Panc1 (cell line): ENCODE data around the gene NRGN. TPM values are rescaled to one million over a fixed set of nuclear protein-coding genes. Genes with fewer than 3 reads are reported as not detected.

ENCODE experiments used
- ATAC-seq: fragments of 200-7000 bp; cut with Tn5 transposase; 2 replicates; pipeline ENCODE4 v1.9.1; 2020; ENCODE audit warnings: mild to moderate bottlenecking, moderate library complexity
- BruUV-seq: library from RNA; stranded (reverse); fragments of 400-500 nt; replicated peaks from 2 replicates; lab custom pipeline; 2021; lab: Mats Ljungman, UMichigan
- CTCF ChIA-PET: fragments of 300-600 bp; sonication (Branson Sonifier 250); formaldehyde crosslinking; loops from one replicate; lab custom pipeline; 2022; ENCODE audit warnings: antibody characterized with exemption; lab: Charles Lee
- POLR2A ChIA-PET: fragments of 300-600 bp; sonication (Branson Sonifier 250); formaldehyde crosslinking; loops from one replicate; lab custom pipeline; 2022; ENCODE audit warnings: antibody characterized with exemption; lab: Charles Lee
- DNase-seq: peaks from one replicate; pipeline ENCODE4 v3.0.0-alpha.2; 2010; ENCODE audit warnings: low read depth, low spot score
- H3K27ac ChIP-seq: 2 replicates; pipeline ENCODE4 v1.5.1; 2011; ENCODE audit warnings: mild to moderate bottlenecking, low read length, inconsistent platforms
- H3K27me3 ChIP-seq: fragments of 200-500 bp; sonication (Bioruptor generic); 2 replicates; pipeline ENCODE4 v1.6.0; 2014; ENCODE audit warnings: low read length, inconsistent platforms; ENCODE audit not compliant: control insufficient read depth, insufficient read depth
- H3K36me3 ChIP-seq: fragments of 200-500 bp; sonication (Bioruptor generic); 2 replicates; pipeline ENCODE4 v1.5.1; 2014; ENCODE audit warnings: inconsistent platforms, mild to moderate bottlenecking, low read length, moderate library complexity; ENCODE audit not compliant: control insufficient read depth, insufficient read depth
- H3K4me1 ChIP-seq: 2 replicates; pipeline ENCODE4 v1.5.1; 2011; ENCODE audit warnings: inconsistent platforms, mild to moderate bottlenecking, low read length, moderate library complexity; ENCODE audit not compliant: control insufficient read depth, insufficient read depth
- H3K4me3 ChIP-seq, 2 experiments: 2 replicates each; pipeline ENCODE4 v1.5.1; 2011 to 2012; ENCODE audit warnings: low read depth in 2 of 2, low read length in 2 of 2, mild to moderate bottlenecking in 2 of 2, inconsistent platforms in 1 of 2, moderate library complexity in 1 of 2
- H3K9me3 ChIP-seq: fragments of 200-500 bp; sonication (Bioruptor generic); 2 replicates; pipeline ENCODE4 v1.5.1; 2014; ENCODE audit warnings: low read depth, mild to moderate bottlenecking, inconsistent platforms, low read length, moderate library complexity; ENCODE audit not compliant: control insufficient read depth, insufficient read depth
- POLR2AphosphoS5 ChIP-seq: IDR thresholded peaks from 2 replicates; pipeline ENCODE4 v1.6.1; 2012; ENCODE audit warnings: mild to moderate bottlenecking, low read depth, low read length, moderate library complexity
- SIN3A ChIP-seq: IDR thresholded peaks from 2 replicates; pipeline ENCODE4 v1.6.1; 2012; ENCODE audit warnings: low read depth, mild to moderate bottlenecking, low read length, moderate library complexity, borderline replicate concordance; ENCODE audit not compliant: insufficient read depth
- TCF7L2 ChIP-seq: IDR thresholded peaks from 2 replicates; pipeline ENCODE4 v1.6.1; 2011; ENCODE audit warnings: mild to moderate bottlenecking, low read depth, low read length, inconsistent platforms
- in situ Hi-C: cut with HindIII; loops from 2 replicates; pipeline ENCODE4 v1.10.0; 2016; ENCODE audit warnings: low sequenced_read_pairs, low pct_unique_long_range_greater_than_20kb
- intact Hi-C: fragments of 100-400 bp; cut with micrococcal nuclease; formaldehyde crosslinking; loops from one replicate; pipeline ENCODE4 v1.10.0; 2022; ENCODE audit not compliant: unreplicated experiment
- total RNA-seq: library from RNA; stranded (reverse); gene quantifications from one replicate; pipeline ENCODE4 v1.2.1, GENCODE V29; 2021; ENCODE audit not compliant: unreplicated experiment
- TF ChIP-seq, protein P1 (sequence below): fragments of 450-650 bp; IDR thresholded peaks from 2 replicates; pipeline ENCODE4 v1.5.1; 2017; ENCODE audit warnings: mild to moderate bottlenecking
- TF ChIP-seq, protein P2 (sequence below), 2 experiments: IDR thresholded peaks; 2 replicates each; pipeline ENCODE4 v1.6.1; 2011 to 2012; ENCODE audit warnings: low read depth in 2 of 2, control low read depth in 1 of 2, low read length in 1 of 2, mild to moderate bottlenecking in 1 of 2, moderate library complexity in 1 of 2; ENCODE audit not compliant: insufficient read depth in 1 of 2

The NRGN gene
- total RNA-seq, 1 experiment from 2014 or later, result 5.7 TPM

DNA sequence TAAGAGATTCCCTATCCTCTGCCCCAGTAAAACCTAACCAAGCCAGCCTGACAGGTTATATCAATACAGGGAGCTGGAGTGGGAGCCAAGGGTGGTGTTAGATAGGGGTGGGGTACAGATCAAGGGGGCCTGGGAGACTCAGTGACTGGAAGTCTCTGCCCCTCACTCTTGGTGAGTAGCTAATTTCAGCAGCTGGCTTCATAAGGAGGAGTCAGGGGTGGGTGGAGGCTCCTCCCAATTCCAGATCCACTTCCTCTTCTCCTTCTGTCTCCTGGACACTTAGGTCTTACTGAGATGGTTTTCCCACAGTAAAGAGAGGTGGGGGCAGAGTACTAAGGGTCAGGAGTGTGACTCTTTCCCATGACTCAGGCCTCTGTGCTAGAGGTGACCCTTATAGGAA is 13.5 kb downstream of the NRGN start:
- no peak overlapping the region for H3K4me3 ChIP-seq
- in situ Hi-C loops, result no loop called here
- DNase-seq, result no peak
- ChIA-PET CTCF (no interaction called here), POLR2A (no interaction called here)
- H3K9me3 ChIP-seq, result no peaks in the 10 kb centered on the region
- 0 out of 2 replicates have a peak, but pooled peaks cover 3% of the 10 kb centered on the region for H3K4me1 ChIP-seq
- BruUV-seq, result no TSS peak
- no peak overlapping the region for H3K27ac ChIP-seq
- intact Hi-C loops, result no loop called here
- no peaks in the 10 kb centered on the region for H3K27me3 ChIP-seq
- TF ChIP-seq, protein P1, sequence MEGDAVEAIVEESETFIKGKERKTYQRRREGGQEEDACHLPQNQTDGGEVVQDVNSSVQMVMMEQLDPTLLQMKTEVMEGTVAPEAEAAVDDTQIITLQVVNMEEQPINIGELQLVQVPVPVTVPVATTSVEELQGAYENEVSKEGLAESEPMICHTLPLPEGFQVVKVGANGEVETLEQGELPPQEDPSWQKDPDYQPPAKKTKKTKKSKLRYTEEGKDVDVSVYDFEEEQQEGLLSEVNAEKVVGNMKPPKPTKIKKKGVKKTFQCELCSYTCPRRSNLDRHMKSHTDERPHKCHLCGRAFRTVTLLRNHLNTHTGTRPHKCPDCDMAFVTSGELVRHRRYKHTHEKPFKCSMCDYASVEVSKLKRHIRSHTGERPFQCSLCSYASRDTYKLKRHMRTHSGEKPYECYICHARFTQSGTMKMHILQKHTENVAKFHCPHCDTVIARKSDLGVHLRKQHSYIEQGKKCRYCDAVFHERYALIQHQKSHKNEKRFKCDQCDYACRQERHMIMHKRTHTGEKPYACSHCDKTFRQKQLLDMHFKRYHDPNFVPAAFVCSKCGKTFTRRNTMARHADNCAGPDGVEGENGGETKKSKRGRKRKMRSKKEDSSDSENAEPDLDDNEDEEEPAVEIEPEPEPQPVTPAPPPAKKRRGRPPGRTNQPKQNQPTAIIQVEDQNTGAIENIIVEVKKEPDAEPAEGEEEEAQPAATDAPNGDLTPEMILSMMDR, result no peak
- no peak for TF ChIP-seq SIN3A
- TF ChIP-seq, protein P2, sequence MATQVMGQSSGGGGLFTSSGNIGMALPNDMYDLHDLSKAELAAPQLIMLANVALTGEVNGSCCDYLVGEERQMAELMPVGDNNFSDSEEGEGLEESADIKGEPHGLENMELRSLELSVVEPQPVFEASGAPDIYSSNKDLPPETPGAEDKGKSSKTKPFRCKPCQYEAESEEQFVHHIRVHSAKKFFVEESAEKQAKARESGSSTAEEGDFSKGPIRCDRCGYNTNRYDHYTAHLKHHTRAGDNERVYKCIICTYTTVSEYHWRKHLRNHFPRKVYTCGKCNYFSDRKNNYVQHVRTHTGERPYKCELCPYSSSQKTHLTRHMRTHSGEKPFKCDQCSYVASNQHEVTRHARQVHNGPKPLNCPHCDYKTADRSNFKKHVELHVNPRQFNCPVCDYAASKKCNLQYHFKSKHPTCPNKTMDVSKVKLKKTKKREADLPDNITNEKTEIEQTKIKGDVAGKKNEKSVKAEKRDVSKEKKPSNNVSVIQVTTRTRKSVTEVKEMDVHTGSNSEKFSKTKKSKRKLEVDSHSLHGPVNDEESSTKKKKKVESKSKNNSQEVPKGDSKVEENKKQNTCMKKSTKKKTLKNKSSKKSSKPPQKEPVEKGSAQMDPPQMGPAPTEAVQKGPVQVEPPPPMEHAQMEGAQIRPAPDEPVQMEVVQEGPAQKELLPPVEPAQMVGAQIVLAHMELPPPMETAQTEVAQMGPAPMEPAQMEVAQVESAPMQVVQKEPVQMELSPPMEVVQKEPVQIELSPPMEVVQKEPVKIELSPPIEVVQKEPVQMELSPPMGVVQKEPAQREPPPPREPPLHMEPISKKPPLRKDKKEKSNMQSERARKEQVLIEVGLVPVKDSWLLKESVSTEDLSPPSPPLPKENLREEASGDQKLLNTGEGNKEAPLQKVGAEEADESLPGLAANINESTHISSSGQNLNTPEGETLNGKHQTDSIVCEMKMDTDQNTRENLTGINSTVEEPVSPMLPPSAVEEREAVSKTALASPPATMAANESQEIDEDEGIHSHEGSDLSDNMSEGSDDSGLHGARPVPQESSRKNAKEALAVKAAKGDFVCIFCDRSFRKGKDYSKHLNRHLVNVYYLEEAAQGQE (IDR thresholded peaks at IDR 0.05; ENCODE audit: insufficient read depth in 1 of 2, low read depth in 2 of 2, low read length in 1 of 2), result no peak
- no peak for TF ChIP-seq POLR2AphosphoS5
- TF ChIP-seq TCF7L2, result no peak
- no peak for ATAC-seq
- no peaks in the 10 kb centered on the region for H3K36me3 ChIP-seq

DNA sequence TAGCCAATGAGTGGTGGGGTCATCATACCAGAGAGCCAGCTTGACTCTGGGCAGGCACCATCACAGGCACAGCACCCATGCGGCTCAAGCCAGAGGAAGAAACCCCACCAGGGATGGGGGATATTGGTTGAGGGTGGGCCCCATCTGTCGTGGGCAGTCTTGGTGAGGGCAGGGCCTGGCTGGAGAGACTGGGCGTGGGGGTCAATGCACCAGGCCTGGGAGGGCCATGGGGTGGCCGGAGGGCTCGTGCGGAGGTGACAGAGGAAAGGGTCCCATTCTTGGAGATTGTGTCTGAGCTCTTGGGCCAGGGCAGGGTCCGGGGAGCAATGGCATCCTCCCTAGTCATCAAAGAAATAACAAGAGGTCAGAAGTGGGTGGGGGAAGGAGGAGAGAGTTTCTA is 13.9 kb downstream of the NRGN start:
- TF ChIP-seq SIN3A, result no peak
- TF ChIP-seq, protein P2 (IDR thresholded peaks at IDR 0.05; ENCODE audit: insufficient read depth in 1 of 2, low read depth in 2 of 2, low read length in 1 of 2), result no peak
- no peak for TF ChIP-seq POLR2AphosphoS5
- TF ChIP-seq, protein P1, result no peak
- ATAC-seq (no peak), DNase-seq (no peak)
- Histone ChIP-seq H3K27me3 (no peaks in the 10 kb centered on the region), H3K4me1 (0 out of 2 replicates have a peak, but pooled peaks cover 4% of the 10 kb centered on the region), H3K4me3 (no peak overlapping the region), H3K36me3 (no peaks in the 10 kb centered on the region), H3K27ac (no peak overlapping the region), H3K9me3 (no peaks in the 10 kb centered on the region)
- in situ Hi-C loops (no loop called here), intact Hi-C loops (no loop called here)
- POLR2A ChIA-PET, result interaction anchor here (0.6 kb wide), 1 partner anchor 115 kb away, joined by 3 read pairs; no protein-coding TSS in a partner anchor
- BruUV-seq, result no TSS peak
- CTCF ChIA-PET, result no interaction called here
